Tibial nerve (tissue), 4 donors: ENCODE results near the gene GMPR2.

Experiments
- CTCF ChIP-seq, 5 experiments: fragments of 200-600 bp in 3 of 5; fragments of 450-650 bp in 2 of 5; sonication (generic) in 3 of 5; IDR thresholded peaks; one replicate each; pipeline ENCODE4 v1.5.1; 2016 to 2019; ENCODE audit warnings: antibody characterized with exemption in 5 of 5, mild to moderate bottlenecking in 3 of 5, moderate library complexity in 2 of 5
- EP300 ChIP-seq, 2 donors: sonication (generic); formaldehyde crosslinking; IDR thresholded peaks; one replicate each; pipeline ENCODE4 v1.6.1; 2017; ENCODE audit warnings: antibody characterized with exemption in 2 of 2, mild to moderate bottlenecking in 1 of 2
- POLR2A ChIP-seq, 2 donors: fragments of 450-650 bp; IDR thresholded peaks; one replicate each; pipeline ENCODE4 v1.6.1; 2017; ENCODE audit warnings: antibody characterized with exemption in 2 of 2, mild to moderate bottlenecking in 2 of 2, moderate library complexity in 2 of 2

- TF ChIP-seq CTCF (IDR thresholded peaks at IDR 0.05) (no peak), POLR2A (IDR thresholded peaks at IDR 0.05) (no peak), EP300 (IDR thresholded peaks at IDR 0.05) (no peak)
Observed at GRCh38 chr14:24186831-24187538, 45.7 kb upstream of the GMPR2 start.
